ENCODE measurements around the gene GMIP. TPM values are rescaled to one million over a fixed set of nuclear protein-coding genes. Genes with fewer than 3 reads are reported as not detected.

Gene GMIP
- total RNA-seq, 1 experiment from 2014 or later, result 12.7 TPM

DNA sequence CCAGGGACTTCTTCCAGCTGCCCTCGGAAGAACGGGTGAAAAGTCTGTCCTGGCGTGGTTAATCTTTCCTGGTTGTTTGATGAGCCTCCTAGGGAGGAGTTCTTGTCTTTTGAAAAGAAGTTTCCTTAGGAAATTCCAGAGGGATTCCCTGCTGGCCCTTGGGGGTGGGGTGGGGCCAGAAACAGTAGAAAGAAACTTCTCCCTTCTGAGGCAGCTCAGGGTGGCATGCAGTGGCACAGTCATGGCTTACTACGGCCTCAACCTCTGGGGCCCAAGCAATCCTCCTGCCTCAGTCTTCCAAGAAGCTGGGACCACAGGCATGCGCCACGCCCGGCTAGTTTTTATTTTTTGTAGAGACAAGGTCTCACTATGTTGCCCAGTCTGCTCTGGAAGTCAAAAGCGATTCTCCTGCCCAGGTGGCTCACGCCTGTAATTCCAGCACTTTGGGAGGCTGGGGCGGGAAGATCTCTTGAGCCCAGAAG lies 26.7 kb upstream of the GMIP start:
- Histone ChIP-seq H2AK5ac (ENCODE audit: insufficient read length, low read length) (no peak overlapping the region), H3K79me1 (ENCODE audit: insufficient read depth, low read depth, low read length, poor library complexity, severe bottlenecking) (peaks cover 8% of the 10 kb centered on the region), H4K8ac (replicated peaks; ENCODE audit: insufficient read length, low read depth, low read length) (no peak overlapping the region), H3K27ac (ENCODE audit: insufficient read length, low read depth, low read length) (no peak overlapping the region), H2BK20ac (ENCODE audit: low read depth, low read length, poor library complexity, severe bottlenecking) (no peak overlapping the region), H2BK5ac (ENCODE audit: insufficient read length, low read length) (no peak overlapping the region), H4K91ac (ENCODE audit: insufficient read length, low read depth, low read length) (no peak overlapping the region), H4K20me1 (ENCODE audit: control insufficient read depth, insufficient read depth, insufficient read length) (no peaks in the 10 kb centered on the region), H2BK15ac (ENCODE audit: low read depth, low read length) (no peak overlapping the region), H3K4ac (ENCODE audit: low read depth, low read length) (no peak overlapping the region), H2BK120ac (ENCODE audit: low read depth, low read length, poor library complexity, severe bottlenecking) (no peak overlapping the region), H3T11ph (ENCODE audit: low read length) (no peak overlapping the region), H3K9me3 (ENCODE audit: control insufficient read depth, low read depth, low read length) (no peaks in the 10 kb centered on the region), H3K56ac (ENCODE audit: insufficient read length, low read depth, low read length) (no peak overlapping the region), H3K23ac (ENCODE audit: insufficient read length, low read depth, low read length) (no peak overlapping the region), H3K79me2 (ENCODE audit: insufficient read depth, low read length) (peaks cover 11% of the 10 kb centered on the region; the same call in 1 of the 2 replicates), H3K27me3 (ENCODE audit: insufficient read depth, low read length) (no peaks in the 10 kb centered on the region), H3K14ac (ENCODE audit: insufficient read depth, low read length) (no peak overlapping the region), H3K18ac (ENCODE audit: insufficient read length, low read depth, low read length) (no peak overlapping the region), H3K4me2 (ENCODE audit: insufficient read depth, insufficient read length, low read length) (peak overlapping the region; percentile 64), H2BK12ac (ENCODE audit: insufficient read length, low read depth, low read length) (no peak overlapping the region), H3K9ac (ENCODE audit: extremely low read depth, insufficient read length, low read length) (peak overlapping the region; percentile 69), H4K5ac (ENCODE audit: insufficient read length, low read depth, low read length) (no peak overlapping the region), H3K4me1 (ENCODE audit: insufficient read depth, low read length) (peaks cover 4% of the 10 kb centered on the region; the same call in 1 of the 2 replicates), H3K23me2 (ENCODE audit: insufficient read length, low read depth, low read length, poor library complexity, severe bottlenecking) (peaks cover 16% of the 10 kb centered on the region), H2AFZ (ENCODE audit: low read length) (no peak overlapping the region)
- TF ChIP-seq CTCF (conservative IDR thresholded peaks at IDR 0.05), result no peak
- Mint-ChIP-seq H3K36me3 (ENCODE audit: insufficient read depth in 1 of 3, low read depth in 3 of 3) (peaks cover 27 to 36% (median 35%) of the 10 kb centered on the region in 3 experiments), H3K4me3 (peak overlapping the region; percentile 81 to 92), H3K4me1 (peaks cover 23 to 25% of the 10 kb centered on the region in 2 experiments), H3K9me3 (peaks cover 3 to 7% of the 10 kb centered on the region in 2 experiments; a peak in 4 of 5 replicates), H3K27ac (peak overlapping the region; percentile 69 to 98 (median 97); a peak in 6 of 7 replicates), H3K27me3 (ENCODE audit: low read depth) (no peaks in the 10 kb centered on the region)
- DNase-seq, result peak; percentile 61
- no CpG with 5 or more reads among the region's 10 CpGs for WGBS (ENCODE audit: extremely low coverage, insufficient read length, low lambda C conversion rate)

All from H9 (cell line).